Hematopoietic multipotent progenitor cell treated with erythropoietin and hydrocortisone succinate and interleukin-3 and kit ligand, for 8 days (in vitro differentiated cells): ENCODE measurements around the gene TBCD.
"Not testable (repeated sequence)": the region's sequence is repeated elsewhere in the genome, so short reads cannot be mapped to it uniquely, and the experiment has no call there.

Source experiments
- DNase-seq: peaks from one replicate; pipeline ENCODE4 v3.0.0-alpha.2; 2015

TBCD gene

GRCh38 chr17:82941021-82942001 lies 189.4 kb downstream of the TBCD start:
- no peak for DNase-seq

DNA sequence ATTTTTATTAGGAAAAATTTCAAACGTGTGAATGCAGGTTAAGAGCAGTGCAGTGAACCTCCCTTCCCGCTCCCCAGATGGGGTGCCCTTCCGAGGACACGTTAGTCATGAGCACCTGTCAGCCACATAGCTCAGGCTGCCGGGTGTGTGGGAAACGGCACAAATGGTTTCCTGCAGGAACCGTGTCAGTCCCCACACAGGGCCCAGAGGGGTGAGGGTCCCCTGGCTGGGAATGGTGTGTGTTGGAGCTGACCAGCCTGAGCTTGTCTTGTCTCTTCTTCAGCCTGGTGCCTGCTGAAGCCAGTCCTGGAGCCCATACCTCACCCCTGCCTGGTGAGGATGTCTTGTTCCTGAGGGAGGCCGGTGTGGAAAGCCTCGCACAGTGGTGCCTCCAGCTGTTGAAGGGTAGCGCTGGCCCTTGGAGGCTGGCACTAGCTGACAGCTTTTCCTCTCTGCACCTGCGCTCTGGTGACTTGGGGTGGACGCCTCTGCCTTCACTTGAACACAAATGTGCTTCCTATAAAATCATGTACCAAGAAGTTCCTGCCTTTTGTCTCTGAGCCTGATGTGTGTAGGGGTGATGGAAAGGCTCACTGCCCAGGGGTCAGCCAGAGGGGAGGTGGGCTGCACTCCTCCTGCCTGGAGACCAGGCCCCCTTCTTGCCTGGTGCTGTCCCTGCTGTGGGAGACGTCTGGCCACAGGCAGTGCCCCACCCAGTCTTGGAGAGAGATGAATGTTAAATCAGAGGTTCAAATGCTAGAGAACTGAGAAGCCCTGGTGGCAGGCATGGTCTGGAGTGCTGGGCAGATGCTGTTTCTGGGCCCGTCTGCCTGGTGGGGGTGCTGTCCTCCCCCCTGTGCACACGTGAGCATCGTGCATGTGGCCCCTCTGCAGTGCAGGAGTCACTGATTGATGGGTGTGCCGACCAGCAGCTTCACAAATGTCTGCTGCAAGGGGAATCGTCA lies 190.6 kb downstream of the TBCD start:
- DNase-seq: no peak

DNA sequence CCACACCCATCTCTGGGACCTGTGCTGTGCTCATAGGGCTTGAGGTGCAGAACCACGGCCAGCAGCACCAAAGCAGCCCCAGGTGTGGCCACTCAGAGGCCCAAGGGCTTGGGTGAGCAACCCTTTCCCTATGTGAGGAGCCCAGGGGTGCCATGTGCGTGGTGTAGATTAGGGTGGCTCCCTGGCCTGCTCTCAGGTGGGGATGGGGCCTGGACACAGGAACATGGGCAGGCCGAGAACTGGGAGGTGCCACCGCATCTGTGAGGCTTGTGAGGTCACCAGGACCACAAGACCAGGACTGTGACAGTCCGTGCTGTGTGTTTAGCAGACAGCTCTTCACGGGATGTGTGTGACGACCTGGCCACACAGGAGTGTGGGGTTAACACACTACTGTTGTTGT lies 191.5 kb downstream of the TBCD start:
- DNase-seq: no peak

DNA sequence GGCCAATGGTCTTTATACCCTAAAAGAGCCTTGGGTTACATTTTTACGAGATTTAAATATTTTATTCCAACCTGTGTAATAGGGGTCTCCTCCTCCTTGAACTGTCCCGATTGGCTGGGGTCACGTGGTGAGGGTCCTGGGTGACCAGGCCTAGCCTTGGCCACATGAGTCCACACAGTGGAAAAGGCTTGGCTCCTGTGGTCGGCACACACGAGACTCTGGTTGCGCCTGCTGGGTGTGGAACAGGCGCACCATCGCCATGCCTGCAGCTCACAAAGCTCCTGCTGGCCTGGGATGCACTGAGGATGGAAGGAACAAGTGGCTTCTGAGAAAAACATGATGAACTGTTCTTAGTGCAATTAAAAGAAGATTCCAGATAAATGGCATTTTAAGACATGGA lies 191.9 kb downstream of the TBCD start:
- no peak for DNase-seq

GRCh38 chr17:82944990-82945389 lies 193.1 kb downstream of the TBCD start:
- no peak for DNase-seq

DNA sequence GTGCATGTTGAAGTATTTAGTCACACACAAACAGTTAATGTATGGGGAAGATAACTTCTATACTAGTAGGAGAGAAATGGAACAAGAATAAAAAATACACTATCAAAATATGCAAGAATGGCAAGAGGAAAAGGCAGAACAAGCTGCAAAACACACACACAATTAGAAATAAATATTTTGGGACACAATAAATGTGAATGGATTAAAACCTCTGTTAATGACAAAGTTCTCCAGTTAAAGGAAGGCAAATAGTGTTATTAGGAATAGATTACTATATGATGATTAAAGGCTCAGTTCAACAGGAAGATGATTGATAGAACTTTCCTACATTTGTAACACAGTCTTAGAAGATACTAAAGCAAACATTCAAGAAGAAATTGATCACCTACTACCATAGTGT lies 194.2 kb downstream of the TBCD start:
- no peak for DNase-seq

- DNase-seq: no peak
Observed at GRCh38 chr17:82947051-82947991, 195.5 kb downstream of the TBCD start.

GRCh38 chr17:82948081-82948511 lies 196.2 kb downstream of the TBCD start:
- DNase-seq: no peak

DNA sequence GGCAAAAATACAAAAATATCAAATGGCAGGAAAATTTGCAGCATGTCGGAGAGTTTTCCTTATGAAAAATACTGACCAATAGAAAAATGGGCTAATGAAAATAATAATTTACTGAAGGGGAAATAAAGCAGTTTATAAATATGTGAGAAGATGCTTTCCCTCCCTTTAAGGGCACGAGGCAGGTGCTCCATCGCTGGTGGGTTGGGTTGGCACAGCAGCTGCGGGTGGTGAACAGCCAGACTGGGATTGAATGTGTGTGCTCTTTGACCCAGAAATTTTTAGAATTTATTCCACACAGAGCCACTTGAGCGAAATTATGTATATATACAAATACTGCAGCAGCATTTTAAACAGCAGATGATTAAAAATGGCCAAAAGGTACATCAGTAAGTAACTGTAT lies 197.1 kb downstream of the TBCD start:
- no peak for DNase-seq

DNA sequence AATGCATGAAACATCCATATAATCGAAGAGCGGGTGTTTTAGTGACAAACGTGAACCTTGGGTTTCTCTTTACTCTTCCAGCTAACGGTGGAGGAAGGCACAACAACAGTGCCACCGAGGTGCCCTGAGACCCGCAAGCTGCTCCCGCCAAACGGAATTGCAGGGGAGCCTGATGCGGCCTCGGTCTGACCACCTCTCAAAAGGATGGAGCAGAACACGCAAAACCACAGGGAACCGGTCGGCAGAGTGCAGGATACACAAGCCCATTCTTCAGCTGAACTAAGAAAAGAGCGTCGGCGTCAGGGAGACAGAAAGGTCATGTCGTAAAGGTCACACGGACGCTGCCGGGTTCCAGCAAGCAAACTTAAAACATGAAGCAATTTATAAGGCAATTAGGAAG lies 197.5 kb downstream of the TBCD start:
- DNase-seq: no peak

DNA sequence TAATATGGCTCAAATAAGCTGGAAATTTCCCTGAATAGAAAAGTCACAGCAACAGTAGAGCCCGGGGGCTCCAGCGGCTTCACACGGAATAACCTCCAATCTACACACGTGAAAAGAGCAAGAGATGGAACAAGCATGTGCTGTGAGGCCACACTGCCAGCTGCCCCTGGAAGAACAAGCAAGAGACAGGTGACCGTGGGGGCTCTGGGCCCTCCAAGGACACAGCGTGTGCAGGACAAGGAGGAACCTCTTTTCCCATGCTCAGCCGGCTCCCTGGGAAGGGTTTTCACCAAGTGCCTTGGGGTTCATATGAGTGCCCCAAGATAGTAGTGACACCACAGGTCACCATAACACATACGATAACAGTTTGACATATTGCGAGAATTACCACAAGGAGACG lies 198.1 kb downstream of the TBCD start:
- DNase-seq: no peak

- DNase-seq: no peak
Observed at GRCh38 chr17:82950525-82951102, 198.7 kb downstream of the TBCD start.

GRCh38 chr17:82952019-82952418 lies 200.2 kb downstream of the TBCD start:
- no peak for DNase-seq

DNA sequence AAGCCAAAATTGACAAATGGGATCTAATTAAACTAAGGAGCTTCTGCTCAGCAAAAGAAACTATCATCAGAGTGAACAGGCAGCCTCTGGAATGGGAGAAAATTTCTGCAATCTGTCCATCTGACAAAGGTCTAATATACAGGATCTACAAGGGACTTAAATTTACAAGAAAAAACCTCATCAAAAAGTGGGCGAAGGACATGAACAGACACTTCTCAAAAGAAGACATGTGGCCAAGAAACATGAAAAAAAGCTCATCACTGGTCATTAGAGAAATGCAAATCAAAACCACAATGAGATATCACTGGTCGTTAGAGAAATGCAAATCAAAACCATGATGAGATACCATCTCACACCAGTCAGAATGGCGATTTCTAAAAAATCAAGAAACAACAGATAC lies 203.2 kb downstream of the TBCD start:
- not testable (repeated sequence) for DNase-seq

GRCh38 chr17:82955627-82956026 lies 203.8 kb downstream of the TBCD start:
- DNase-seq: not testable (repeated sequence)

DNA sequence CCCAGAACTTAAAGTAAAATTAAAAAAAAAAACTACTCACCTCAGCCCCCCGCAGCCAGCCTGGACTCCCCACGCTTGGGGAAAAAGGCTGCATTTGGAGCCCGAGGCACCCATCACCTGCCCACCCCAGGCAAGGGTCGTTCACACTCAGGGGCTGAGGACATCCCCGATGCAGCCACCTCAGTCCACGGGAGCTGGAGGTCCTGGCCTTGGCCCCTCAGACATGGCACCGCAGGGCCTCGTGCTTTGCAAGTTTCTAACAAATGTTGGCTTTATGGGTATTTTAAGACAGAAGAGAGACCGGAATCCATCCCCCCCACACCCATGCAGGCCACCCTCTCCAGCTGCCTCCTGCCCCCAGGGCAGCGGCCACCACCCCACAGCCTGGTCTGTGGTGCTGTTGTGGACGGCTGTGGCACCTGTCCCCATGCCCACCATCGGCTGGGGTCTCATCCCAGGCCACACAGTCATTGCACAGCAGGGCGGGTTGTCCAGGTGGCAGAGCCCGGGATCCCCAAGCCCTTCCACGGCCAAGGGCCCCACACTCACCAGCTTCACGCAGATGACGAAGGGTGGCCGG lies 204.4 kb downstream of the TBCD start:
- DNase-seq: no peak

GRCh38 chr17:82956726-82957468 lies 205.0 kb downstream of the TBCD start:
- no peak for DNase-seq

DNA sequence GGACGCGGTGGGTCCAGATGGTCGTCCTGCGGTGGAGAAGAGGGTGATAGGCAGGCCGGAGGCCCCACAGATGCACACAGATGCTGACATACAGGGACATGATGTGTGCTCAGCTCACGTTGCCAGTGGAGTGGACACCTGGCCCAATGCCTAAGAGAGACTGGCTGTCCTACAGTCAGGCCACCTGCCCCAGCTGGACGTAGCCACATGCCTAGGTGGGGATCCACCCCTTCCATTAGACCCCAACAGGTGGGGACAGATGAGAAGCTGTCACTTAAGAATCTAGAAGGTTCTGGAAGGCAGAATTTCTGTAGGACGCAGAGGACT lies 205.6 kb downstream of the TBCD start:
- no peak for DNase-seq

DNA sequence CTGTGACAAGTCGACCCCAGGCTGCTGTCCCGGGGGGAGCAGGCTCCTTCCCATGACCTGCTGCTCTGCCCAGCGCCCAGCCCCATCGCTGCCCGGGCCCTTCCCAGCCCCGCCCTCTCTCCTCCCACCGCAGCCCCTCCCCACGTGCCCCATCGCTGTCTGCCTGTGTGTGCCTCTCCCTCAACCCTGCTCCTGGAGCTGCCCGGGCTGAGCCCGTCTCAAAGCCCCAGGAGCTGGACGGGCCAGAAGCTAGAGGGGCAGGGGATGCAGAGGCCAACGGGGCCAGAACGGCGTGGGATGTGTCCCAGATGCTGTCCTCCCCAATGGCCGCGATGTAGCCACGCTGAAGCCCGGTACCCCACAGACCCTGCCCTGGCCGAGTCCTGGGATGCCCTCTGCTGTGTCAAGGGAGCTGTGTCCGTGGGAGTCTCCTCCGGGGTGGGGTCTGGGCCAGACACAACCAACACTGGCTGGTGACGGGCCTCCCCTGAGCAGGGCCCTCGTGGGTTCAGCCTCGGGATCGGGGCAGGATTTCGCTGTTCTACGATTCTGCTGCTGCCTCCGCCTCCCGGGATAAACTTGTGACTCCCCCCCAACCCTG lies 206.2 kb downstream of the TBCD start:
- DNase-seq: no peak

DNA sequence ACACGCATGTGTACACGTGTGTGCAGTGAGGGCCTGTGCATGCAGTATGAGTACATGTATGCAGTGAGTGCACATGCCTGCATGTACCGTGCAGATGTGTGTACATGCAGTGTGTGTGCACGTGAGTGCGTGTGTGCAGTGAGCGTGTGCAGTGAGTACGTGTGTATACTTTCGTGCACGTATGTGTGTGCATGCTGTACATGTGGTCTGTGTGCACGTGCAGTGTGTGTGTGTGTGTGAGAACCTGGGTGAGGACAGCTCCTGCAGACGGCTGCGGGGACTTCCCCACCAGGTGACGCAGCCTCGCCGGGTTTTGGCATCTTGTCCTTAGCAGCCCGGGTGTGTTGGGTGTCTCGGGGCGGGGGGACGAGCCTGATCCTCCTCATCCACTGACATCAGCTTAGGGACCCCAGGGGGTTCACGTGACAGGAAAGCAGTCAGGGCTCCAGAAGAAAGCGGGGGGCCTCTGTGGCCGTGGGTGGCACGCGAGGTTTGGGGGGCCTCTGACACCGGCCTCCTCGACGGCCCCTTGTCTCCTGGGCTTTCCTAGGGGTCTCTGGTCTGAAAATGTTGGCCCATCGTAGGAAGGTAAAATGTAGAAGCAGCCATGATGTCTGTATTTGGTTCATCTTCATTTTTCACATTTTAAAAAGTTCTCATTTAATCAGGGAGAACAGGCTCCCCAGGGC lies 207.5 kb downstream of the TBCD start:
- no peak for DNase-seq
